H1 (cell line): Measurements from ENCODE around the gene ZBTB20. TPM values are rescaled to one million over a fixed set of nuclear protein-coding genes. Genes with fewer than 3 reads are reported as not detected.
A peak's percentile ranks its signal among the peaks of the same experiment; 100 is the strongest.

ENCODE experiments used
- CTCF ChIA-PET: fragments of 300-600 bp; sonication (Branson Sonifier 250); formaldehyde crosslinking; loops from one replicate; lab custom pipeline; 2021; ENCODE audit not compliant: partially characterized antibody; lab: Charles Lee
- POLR2A ChIA-PET: fragments of 300-600 bp; sonication (Branson Sonifier 250); formaldehyde crosslinking; loops from one replicate; lab custom pipeline; 2021; ENCODE audit warnings: inconsistent platforms; ENCODE audit not compliant: partially characterized antibody; lab: Charles Lee
- DNase-seq, 2 experiments: peaks; one replicate each; pipeline versions ENCODE4 v3.0.0 to v3.0.0-alpha.2; 2010 to 2022; ENCODE audit warnings: low spot score in 2 of 2, low read depth in 1 of 2, mixed read lengths in 1 of 2
- FAIRE-seq: peaks from 2 replicates; lab custom pipeline; 2011; peaks lifted over from hg19 to GRCh38; lab: Jason Lieb, UNC
- H2AFZ ChIP-seq: 2 replicates; pipeline ENCODE4 v1.8.1; 2012; ENCODE audit warnings: low read length, inconsistent platforms
- H2AK5ac ChIP-seq: 2 replicates; pipeline ENCODE4 v1.6.1; 2013; ENCODE audit warnings: low read depth, low read length
- H2BK120ac ChIP-seq: replicated peaks from 2 replicates; pipeline ENCODE3; 2013; ENCODE audit warnings: low read depth, low read length, inconsistent platforms
- H2BK12ac ChIP-seq: 2 replicates; pipeline ENCODE4 v1.6.1; 2013; ENCODE audit warnings: low read depth, low read length
- H2BK15ac ChIP-seq: 2 replicates; pipeline ENCODE4 v1.6.1; 2013; ENCODE audit warnings: low read length
- H2BK20ac ChIP-seq: 2 replicates; pipeline ENCODE4 v1.6.1; 2013; ENCODE audit warnings: low read length
- H2BK5ac ChIP-seq: 2 replicates; pipeline ENCODE4 v1.6.1; 2013; ENCODE audit warnings: low read depth, low read length
- H3K14ac ChIP-seq: 2 replicates; pipeline ENCODE4 v1.6.1; 2013; ENCODE audit warnings: inconsistent platforms; ENCODE audit not compliant: insufficient read length
- H3K18ac ChIP-seq: 2 replicates; pipeline ENCODE4 v1.6.1; 2013; ENCODE audit warnings: low read length; ENCODE audit errors: extremely low read depth
- H3K23ac ChIP-seq: 2 replicates; pipeline ENCODE4 v1.6.1; 2013; ENCODE audit warnings: inconsistent platforms; ENCODE audit not compliant: insufficient read length
- H3K23me2 ChIP-seq: 2 replicates; pipeline ENCODE4 v1.6.1; 2013; ENCODE audit warnings: low read depth, low read length
- H3K27ac ChIP-seq: 2 replicates; pipeline ENCODE4 v1.6.1; 2011; ENCODE audit warnings: low read depth, low read length, inconsistent platforms
- H3K27me3 ChIP-seq, 4 experiments: replicated peaks in 1 of 4; 1 replicate in 1 of 4; 2 replicates in 3 of 4; pipeline versions ENCODE4 v1.6.1 to v1.8.1; 2011 to 2013; ENCODE audit warnings: low read length in 3 of 4, mild to moderate bottlenecking in 3 of 4, inconsistent platforms in 2 of 4, mixed read lengths in 2 of 4, moderate library complexity in 1 of 4; ENCODE audit not compliant: control insufficient read depth in 3 of 4, insufficient read depth in 3 of 4; ENCODE audit errors: extremely low read depth in 1 of 4
- H3K36me3 ChIP-seq, 4 experiments: 2 replicates each; pipeline versions ENCODE4 v1.6.1 to v1.8.1; 2011 to 2013; ENCODE audit warnings: mild to moderate bottlenecking in 4 of 4, low read length in 3 of 4, moderate library complexity in 2 of 4, control low read depth in 1 of 4, inconsistent platforms in 1 of 4; ENCODE audit not compliant: insufficient read depth in 4 of 4, control insufficient read depth in 2 of 4
- H3K4ac ChIP-seq: replicated peaks from 2 replicates; pipeline ENCODE3; 2013; ENCODE audit warnings: low read length, low read depth, mixed read lengths, inconsistent platforms; ENCODE audit not compliant: insufficient read length
- H3K4me1 ChIP-seq, 4 experiments: replicated peaks in 1 of 4; 1 replicate in 1 of 4; 2 replicates in 3 of 4; pipeline versions ENCODE4 v1.6.1 to v1.8.1; 2011 to 2013; ENCODE audit warnings: low read length in 3 of 4, inconsistent platforms in 2 of 4, mixed read lengths in 1 of 4; ENCODE audit not compliant: insufficient read depth in 4 of 4, control insufficient read depth in 3 of 4
- H3K4me2 ChIP-seq, 2 experiments: 2 replicates each; pipeline versions ENCODE4 v1.6.1 to v1.8.1; 2011 to 2013; ENCODE audit warnings: low read depth in 2 of 2, low read length in 2 of 2, control low read depth in 1 of 2, inconsistent platforms in 1 of 2, mild to moderate bottlenecking in 1 of 2; ENCODE audit not compliant: insufficient read depth in 1 of 2
- H3K4me3 ChIP-seq, 4 experiments: fragments of 200-600, 300-600 bp in 1 of 4; sonication (generic), shearing (Covaris generic), sonication (Bioruptor Twin) in 1 of 4; 2 replicates each; pipeline versions ENCODE4 v1.5.1 to v1.8.1; 2011 to 2016; ENCODE audit warnings: low read length in 4 of 4, low read depth in 3 of 4, control low read depth in 2 of 4, inconsistent platforms in 2 of 4, mild to moderate bottlenecking in 2 of 4, mixed read lengths in 1 of 4, moderate library complexity in 1 of 4; ENCODE audit not compliant: insufficient read depth in 2 of 4; ENCODE audit errors: extremely low read depth in 1 of 4
- H3K56ac ChIP-seq: replicated peaks from 2 replicates; pipeline ENCODE3; 2013; ENCODE audit warnings: low read depth, mild to moderate bottlenecking, mixed read lengths, low read length, inconsistent platforms; ENCODE audit not compliant: insufficient read length
- H3K79me1 ChIP-seq: 2 replicates; pipeline ENCODE4 v1.6.1; 2013; ENCODE audit warnings: low read depth, low read length, control low read depth
- H3K79me2 ChIP-seq, 2 experiments: 2 replicates each; pipeline versions ENCODE4 v1.6.1 to v1.8.1; 2012 to 2013; ENCODE audit warnings: low read length in 2 of 2, mild to moderate bottlenecking in 2 of 2, inconsistent platforms in 1 of 2; ENCODE audit not compliant: insufficient read depth in 2 of 2, control insufficient read depth in 1 of 2
- H3K9ac ChIP-seq, 4 experiments: replicated peaks in 1 of 4; 1 replicate in 1 of 4; 2 replicates in 3 of 4; pipeline versions ENCODE4 v1.6.1 to v1.8.1; 2011 to 2013; ENCODE audit warnings: low read depth in 3 of 4, low read length in 3 of 4, control low read depth in 2 of 4, mild to moderate bottlenecking in 2 of 4, moderate library complexity in 2 of 4, inconsistent platforms in 1 of 4; ENCODE audit errors: extremely low read depth in 1 of 4
- H3K9me3 ChIP-seq, 2 experiments: 2 replicates each; pipeline versions ENCODE4 v1.6.1 to v1.8.1; 2012 to 2013; ENCODE audit warnings: mild to moderate bottlenecking in 2 of 2, moderate library complexity in 2 of 2, control low read depth in 1 of 2, inconsistent platforms in 1 of 2, low read depth in 1 of 2, low read length in 1 of 2, mixed read lengths in 1 of 2; ENCODE audit not compliant: insufficient read depth in 2 of 2
- H4K20me1 ChIP-seq, 2 experiments: replicated peaks in 1 of 2; 2 replicates each; pipeline versions ENCODE3 to v1.8.1; 2011 to 2013; ENCODE audit warnings: inconsistent platforms in 2 of 2, low read length in 2 of 2, mild to moderate bottlenecking in 1 of 2; ENCODE audit not compliant: insufficient read depth in 2 of 2, control insufficient read depth in 1 of 2
- H4K5ac ChIP-seq: 2 replicates; pipeline ENCODE4 v1.6.1; 2013; ENCODE audit warnings: low read length, low read depth, mixed read lengths, inconsistent platforms; ENCODE audit not compliant: insufficient read length
- H4K8ac ChIP-seq: 2 replicates; pipeline ENCODE4 v1.8.0; 2013; ENCODE audit warnings: mild to moderate bottlenecking, moderate library complexity, low read length, inconsistent platforms; ENCODE audit not compliant: insufficient read depth; ENCODE audit errors: extremely low read depth
- H4K91ac ChIP-seq: replicated peaks from 2 replicates; pipeline ENCODE3; 2013; ENCODE audit warnings: low read length, mixed read lengths, inconsistent platforms; ENCODE audit not compliant: insufficient read length
- HDAC6 ChIP-seq: IDR thresholded peaks from one replicate; pipeline ENCODE4 v1.7.1; 2012; ENCODE audit warnings: low read depth, mild to moderate bottlenecking, inconsistent platforms, low read length, moderate library complexity
- RAD21 ChIP-seq, 2 experiments: IDR thresholded peaks in 1 of 2; conservative IDR thresholded peaks in 1 of 2; 2 replicates each; pipeline ENCODE4 v1.6.1; 2011; ENCODE audit warnings: low read depth in 2 of 2, low read length in 2 of 2, improper control_type of control experiment in 1 of 2, inconsistent platforms in 1 of 2, mild to moderate bottlenecking in 1 of 2, moderate library complexity in 1 of 2
- RXRA ChIP-seq: IDR thresholded peaks from 2 replicates; pipeline ENCODE4 v1.6.1; 2011; ENCODE audit warnings: low read depth, mild to moderate bottlenecking, low read length, moderate library complexity; ENCODE audit not compliant: insufficient read depth
- TEAD4 ChIP-seq: IDR thresholded peaks from 2 replicates; pipeline ENCODE4 v1.6.1; 2012; ENCODE audit warnings: low read depth, low read length, inconsistent platforms, mixed read lengths
- WGBS, 2 experiments: shearing (Covaris generic) in 1 of 2; methylation state at CpG; one replicate each; pipeline versions ENCODE4 v1.1.6 to v1.1.7; 2013 to 2015; ENCODE audit warnings: low lambda C conversion rate in 2 of 2, mixed read lengths in 2 of 2, inconsistent platforms in 1 of 2, low coverage in 1 of 2, missing lambda C conversion rate in 1 of 2; ENCODE audit not compliant: insufficient replicate concordance in 2 of 2, insufficient coverage in 1 of 2, insufficient read length in 1 of 2; ENCODE audit errors: extremely low coverage in 1 of 2, missing lambda C conversion rate in 1 of 2; 5-methylcytosine and 5-hydroxymethylcytosine counted together
- polyA plus RNA-seq, 7 experiments: library from polyadenylated mRNA; depleted of rRNA in 3 of 7; stranded (reverse) in 5 of 7; unstranded in 2 of 7; fragments of >200 nt in 5 of 7; fragments of 200-250 nt in 2 of 7; gene quantifications; 1 replicate in 5 of 7; 2 replicates in 1 of 7; 4 replicates in 1 of 7; pipeline versions ENCODE4 v1.2.1 to v1.2.3, GENCODE V29; 2011 to 2013; ENCODE audit warnings: missing spikeins in 2 of 7, mixed read lengths in 2 of 7
- total RNA-seq: library from RNA; stranded (reverse); fragmentation: NEBNext Ultra II Directional; extraction: Animal tissue kit (Norgen Biotek cat#: 25700); gene quantifications from 2 replicates; pipeline ENCODE4 v1.2.1, GENCODE V29; 2021
- TF ChIP-seq, protein P1 (sequence below): IDR thresholded peaks from 2 replicates; pipeline ENCODE4 v1.6.1; 2011; ENCODE audit warnings: low read length, improper control_type of control experiment

The ZBTB20 gene
- total and polyA plus RNA-seq, 2 of the 8 experiments (the other 6 are each of a cell fraction or from before 2014, with no cell fraction given), result 0.35 to 1.3 TPM

DNA sequence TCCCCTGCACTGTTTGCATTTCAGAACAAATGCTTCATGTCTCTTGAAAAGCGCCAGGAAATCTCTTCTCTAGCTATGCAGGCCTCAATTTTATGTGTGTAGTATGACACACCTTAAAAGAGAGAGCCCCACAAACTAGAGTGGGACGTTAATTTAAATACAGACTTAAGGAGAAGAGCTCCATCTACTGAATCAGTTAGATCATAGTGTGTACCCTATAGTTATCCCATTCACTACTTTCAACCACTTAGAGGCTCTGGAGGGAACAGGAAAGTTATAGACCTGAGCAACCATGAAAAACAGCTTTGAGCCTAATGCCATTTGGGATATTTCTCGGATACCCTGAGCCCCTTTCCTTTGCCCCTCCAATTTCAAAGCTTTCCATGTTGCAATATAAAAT is 699.5 kb downstream of the ZBTB20 start:
- no peak overlapping the region for H3K4ac ChIP-seq
- ChIA-PET CTCF (interaction anchor here (0.6 to 2.2 kb wide), 14 partner anchors 9 to 297 kb away, joined by 3 to 9 read pairs (median 4); no protein-coding TSS in a partner anchor), POLR2A (no interaction called here)
- no peaks in the 10 kb centered on the region for H3K9me3 ChIP-seq
- H4K8ac ChIP-seq, result no peak overlapping the region
- no peaks in the 10 kb centered on the region for H3K23me2 ChIP-seq
- 74% methylated on average over 3 of the region's 3 CpGs; no CpG with 5 or more reads in 1 of the 2 experiments for WGBS, 2 experiments
- no peak overlapping the region for H2AK5ac ChIP-seq
- no peak overlapping the region for H4K5ac ChIP-seq
- H2BK20ac ChIP-seq, result no peak overlapping the region
- H3K36me3 ChIP-seq, result no peaks in the 10 kb centered on the region
- FAIRE-seq (no peak), DNase-seq (no peak)
- H4K91ac ChIP-seq, result no peak overlapping the region
- H4K20me1 ChIP-seq, result no peaks in the 10 kb centered on the region
- TF ChIP-seq HDAC6, result no peak
- TF ChIP-seq, protein P1, sequence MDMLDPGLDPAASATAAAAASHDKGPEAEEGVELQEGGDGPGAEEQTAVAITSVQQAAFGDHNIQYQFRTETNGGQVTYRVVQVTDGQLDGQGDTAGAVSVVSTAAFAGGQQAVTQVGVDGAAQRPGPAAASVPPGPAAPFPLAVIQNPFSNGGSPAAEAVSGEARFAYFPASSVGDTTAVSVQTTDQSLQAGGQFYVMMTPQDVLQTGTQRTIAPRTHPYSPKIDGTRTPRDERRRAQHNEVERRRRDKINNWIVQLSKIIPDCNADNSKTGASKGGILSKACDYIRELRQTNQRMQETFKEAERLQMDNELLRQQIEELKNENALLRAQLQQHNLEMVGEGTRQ, result no peak
- TF ChIP-seq RAD21 (IDR thresholded peaks at IDR 0.05 in 1 of 2, conservative IDR thresholded peaks at IDR 0.05 in 1 of 2; ENCODE audit: low read depth in 2 of 2, low read length in 2 of 2), result peak in 1 of 2 experiments; percentile 12; a peak in 1 of 4 replicates
- TF ChIP-seq RXRA, result no peak
- no peak for TF ChIP-seq TEAD4
- H3K4me2 ChIP-seq, result no peak overlapping the region
- no peaks in the 10 kb centered on the region for H3K27me3 ChIP-seq
- no peak overlapping the region for H3K4me3 ChIP-seq
- no peak overlapping the region for H3K18ac ChIP-seq
- no peak overlapping the region for H2BK15ac ChIP-seq
- H3K79me1 ChIP-seq, result no peaks in the 10 kb centered on the region
- no peak overlapping the region for H3K23ac ChIP-seq
- H3K56ac ChIP-seq, result no peak overlapping the region
- H2BK5ac ChIP-seq, result no peak overlapping the region
- H3K9ac ChIP-seq, result no peak overlapping the region
- no peaks in the 10 kb centered on the region for H3K4me1 ChIP-seq
- H3K27ac ChIP-seq, result no peak overlapping the region
- no peak overlapping the region for H2BK12ac ChIP-seq
- no peak overlapping the region for H2AFZ ChIP-seq
- H2BK120ac ChIP-seq, result no peak overlapping the region
- H3K14ac ChIP-seq, result no peak overlapping the region
- H3K79me2 ChIP-seq, result no peaks in the 10 kb centered on the region
